ENCODE measurements around the gene RGPD4. TPM values are rescaled to one million over a fixed set of nuclear protein-coding genes. Genes with fewer than 3 reads are reported as not detected.
A peak's percentile ranks its signal among the peaks of the same experiment; 100 is the strongest.

Gene RGPD4
- total and polyA plus RNA-seq, 8 donors: not detected

DNA sequence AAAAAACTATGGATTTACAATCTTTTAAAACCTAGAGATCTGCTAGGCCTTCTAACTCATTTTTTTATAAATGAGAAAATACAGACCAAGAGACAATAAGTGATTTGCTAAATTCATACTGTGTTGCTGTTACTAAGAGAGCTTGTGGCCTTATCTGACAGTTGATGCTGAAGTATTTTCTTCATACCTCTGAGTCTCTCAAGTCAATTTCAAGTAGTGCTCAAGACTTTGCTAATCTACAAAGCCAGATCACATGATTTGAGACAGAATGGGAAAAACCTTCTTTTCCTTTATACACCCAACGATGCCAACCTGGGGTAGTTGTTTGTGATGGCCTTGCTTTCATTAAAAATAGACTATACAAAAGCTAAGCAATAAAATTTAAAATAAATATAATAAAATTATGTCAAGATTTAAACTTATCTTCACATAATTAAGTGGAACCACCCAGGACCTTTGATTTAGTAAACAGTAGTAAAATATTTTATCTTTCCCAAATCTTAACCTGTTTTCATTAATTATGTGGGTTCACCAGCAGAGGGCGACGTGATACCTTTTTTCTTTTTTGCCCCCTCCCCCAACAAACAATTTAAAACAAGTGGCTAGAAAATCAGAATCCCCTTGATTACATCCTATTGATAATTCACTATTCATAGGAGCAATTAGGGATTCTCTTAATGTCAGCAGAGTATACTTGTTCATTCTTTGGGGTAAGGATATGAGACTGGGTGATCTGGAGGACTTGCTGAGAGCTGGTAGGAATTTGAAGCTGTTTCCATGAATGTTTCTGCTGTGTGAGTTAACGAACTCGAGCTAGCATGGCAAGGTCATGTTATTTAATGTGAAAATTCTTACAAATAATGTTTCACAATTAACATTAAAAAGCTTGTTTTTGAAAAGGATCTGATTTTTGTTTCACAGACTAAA lies 110.0 kb downstream of the RGPD4 start:
- no peak for TF ChIP-seq POLR2A (IDR thresholded peaks at IDR 0.05)
- no peak for TF ChIP-seq POLR2AphosphoS5 (IDR thresholded peaks at IDR 0.05)
- TF ChIP-seq, protein P1, sequence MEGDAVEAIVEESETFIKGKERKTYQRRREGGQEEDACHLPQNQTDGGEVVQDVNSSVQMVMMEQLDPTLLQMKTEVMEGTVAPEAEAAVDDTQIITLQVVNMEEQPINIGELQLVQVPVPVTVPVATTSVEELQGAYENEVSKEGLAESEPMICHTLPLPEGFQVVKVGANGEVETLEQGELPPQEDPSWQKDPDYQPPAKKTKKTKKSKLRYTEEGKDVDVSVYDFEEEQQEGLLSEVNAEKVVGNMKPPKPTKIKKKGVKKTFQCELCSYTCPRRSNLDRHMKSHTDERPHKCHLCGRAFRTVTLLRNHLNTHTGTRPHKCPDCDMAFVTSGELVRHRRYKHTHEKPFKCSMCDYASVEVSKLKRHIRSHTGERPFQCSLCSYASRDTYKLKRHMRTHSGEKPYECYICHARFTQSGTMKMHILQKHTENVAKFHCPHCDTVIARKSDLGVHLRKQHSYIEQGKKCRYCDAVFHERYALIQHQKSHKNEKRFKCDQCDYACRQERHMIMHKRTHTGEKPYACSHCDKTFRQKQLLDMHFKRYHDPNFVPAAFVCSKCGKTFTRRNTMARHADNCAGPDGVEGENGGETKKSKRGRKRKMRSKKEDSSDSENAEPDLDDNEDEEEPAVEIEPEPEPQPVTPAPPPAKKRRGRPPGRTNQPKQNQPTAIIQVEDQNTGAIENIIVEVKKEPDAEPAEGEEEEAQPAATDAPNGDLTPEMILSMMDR (IDR thresholded peaks at IDR 0.05): peak in 2 of 7 experiments; percentile 36 to 43
- H3K27ac ChIP-seq: no peak overlapping the region
- peak in 1 of 2 donors; percentile 35 for DNase-seq
- WGBS, 5 donors: 41 to 44% (median 42%) methylated on average over 5 of the region's 5 CpGs
- intact Hi-C loops (cut with DNase I; ENCODE audit: low total_unique reads): no loop called here
- H3K4me3 ChIP-seq: no peak overlapping the region
- H3K36me3 ChIP-seq: no peaks in the 10 kb centered on the region
- no peaks in the 10 kb centered on the region for H3K9me3 ChIP-seq
- H3K4me1 ChIP-seq: no peaks in the 10 kb centered on the region
- peaks cover 0 to 5% (median 0%) of the 10 kb centered on the region in 3 donors for H3K27me3 ChIP-seq

Small RNA genes within 50 kb of the gene (small RNA-seq; reads per million reads assigned to genes)
- gene AC009963.1 (0 reads per million in 4 donors), gene AC009963.2 (0 reads per million in 4 donors)

Other genes with a start within 250 kb of the RGPD4 start
- 1 to 10 TPM in 1 of 5 donors, under 1 TPM in 1, not detected in 3; 0.58 to 7.0 TPM for gene SLC5A7, start 159.6 kb downstream of the RGPD4 start, total RNA-seq
- gene SLC5A7, start 159.6 kb downstream of the RGPD4 start, polyA plus RNA-seq: under 1 TPM in 2 of 3 donors, not detected in 1; 0.18 to 0.31 TPM